Ishikawa (cell line): ENCODE results near the gene TRIML2.

Source experiments
- CREB1 ChIP-seq: IDR thresholded peaks from 2 replicates; pipeline ENCODE4 v1.6.1; 2012; ENCODE audit warnings: low read depth
- EP300 ChIP-seq: IDR thresholded peaks from 2 replicates; pipeline ENCODE4 v1.6.1; 2012; ENCODE audit warnings: borderline replicate concordance
- FOXM1 ChIP-seq: IDR thresholded peaks from 2 replicates; pipeline ENCODE4 v1.6.1; 2012; ENCODE audit warnings: low read depth, borderline replicate concordance
- NFIC ChIP-seq: IDR thresholded peaks from 2 replicates; pipeline ENCODE4 v1.6.1; 2012
- RAD21 ChIP-seq: IDR thresholded peaks from 2 replicates; pipeline ENCODE4 v1.6.1; 2012; ENCODE audit warnings: low read depth
- REST ChIP-seq: IDR thresholded peaks from 2 replicates; pipeline ENCODE4 v1.6.1; 2012; ENCODE audit warnings: low read depth, mild to moderate bottlenecking
- TAF1 ChIP-seq: IDR thresholded peaks from 2 replicates; pipeline ENCODE4 v1.6.1; 2012; ENCODE audit warnings: low read depth, mild to moderate bottlenecking
- TCF12 ChIP-seq: IDR thresholded peaks from 2 replicates; pipeline ENCODE4 v1.6.1; 2012; ENCODE audit warnings: low read depth
- YY1 ChIP-seq: IDR thresholded peaks from 2 replicates; pipeline ENCODE4 v1.6.1; 2012; ENCODE audit warnings: low read depth
- TF ChIP-seq, protein P1 (sequence below): IDR thresholded peaks from 2 replicates; pipeline ENCODE4 v1.6.1; 2012

GRCh38 chr4:188107931-188108843 is 1.2 kb downstream of the TRIML2 start:
- TF ChIP-seq REST (no peak), NFIC (no peak), EP300 (no peak), FOXM1 (no peak), RAD21 (no peak), TCF12 (no peak), YY1 (no peak), TAF1 (no peak), CREB1 (no peak)
- TF ChIP-seq, protein P1, sequence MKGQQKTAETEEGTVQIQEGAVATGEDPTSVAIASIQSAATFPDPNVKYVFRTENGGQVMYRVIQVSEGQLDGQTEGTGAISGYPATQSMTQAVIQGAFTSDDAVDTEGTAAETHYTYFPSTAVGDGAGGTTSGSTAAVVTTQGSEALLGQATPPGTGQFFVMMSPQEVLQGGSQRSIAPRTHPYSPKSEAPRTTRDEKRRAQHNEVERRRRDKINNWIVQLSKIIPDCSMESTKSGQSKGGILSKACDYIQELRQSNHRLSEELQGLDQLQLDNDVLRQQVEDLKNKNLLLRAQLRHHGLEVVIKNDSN = no peak
